T-cell (primary cell): ENCODE data around the gene FADS6. TPM values are rescaled to one million over a fixed set of nuclear protein-coding genes. Genes with fewer than 3 reads are reported as not detected.

Experiments
- ATAC-seq, 4 experiments: fragments of 200-7000 bp in 3 of 4; fragments of 150-1000 bp in 1 of 4; cut with Tn5 transposase; replicated peaks in 1 of 4; 1 replicate in 3 of 4; 2 replicates in 1 of 4; pipeline ENCODE4 v1.10.0; 2021; ENCODE audit warnings: moderate library complexity in 3 of 4, mild to moderate bottlenecking in 2 of 4, moderate number of reproducible peaks in 1 of 4
- CTCF ChIA-PET, 2 donors: fragments of 300-600 bp; sonication (Branson Sonifier 250); formaldehyde crosslinking; loops; one replicate each; lab custom pipeline; 2022; ENCODE audit warnings: antibody characterized with exemption in 2 of 2; lab: Charles Lee
- POLR2A ChIA-PET, 2 donors: fragments of 300-600 bp; sonication (Branson Sonifier 250); formaldehyde crosslinking; loops; one replicate each; lab custom pipeline; 2022; ENCODE audit warnings: antibody characterized with exemption in 2 of 2; lab: Charles Lee
- DNase-seq, 35 experiments: peaks; one replicate each; pipeline versions ENCODE4 v3.0.0 to v3.0.0-alpha.2; 2013 to 2023
- H3K27ac ChIP-seq: one replicate; pipeline ENCODE4 v1.5.1; 2013; ENCODE audit warnings: low read length
- H3K27me3 ChIP-seq, 2 experiments: replicated peaks in 1 of 2; 1 replicate in 1 of 2; 2 replicates in 1 of 2; pipeline versions ENCODE4 v1.6.1 to v1.7.0; 2013; ENCODE audit warnings: low read length in 1 of 2, mixed read lengths in 1 of 2; ENCODE audit not compliant: control insufficient read depth in 2 of 2, insufficient read depth in 2 of 2; ENCODE audit errors: extremely low read depth in 1 of 2
- H3K36me3 ChIP-seq, 2 donors: 1 replicate in 1 of 2; 2 replicates in 1 of 2; pipeline versions ENCODE4 v1.6.1 to v1.7.0; 2013; ENCODE audit warnings: low read length in 1 of 2; ENCODE audit not compliant: control insufficient read depth in 2 of 2, insufficient read depth in 1 of 2; ENCODE audit errors: extremely low read depth in 1 of 2
- H3K4me1 ChIP-seq, 2 experiments: 1 replicate in 1 of 2; 2 replicates in 1 of 2; pipeline versions ENCODE4 v1.6.1 to v1.7.0; 2013; ENCODE audit warnings: low read length in 2 of 2, mixed read lengths in 1 of 2; ENCODE audit not compliant: insufficient read depth in 2 of 2, control insufficient read depth in 1 of 2; ENCODE audit errors: extremely low read depth in 1 of 2
- H3K4me3 ChIP-seq, 2 donors: 1 replicate in 1 of 2; 2 replicates in 1 of 2; pipeline versions ENCODE4 v1.5.1 to v1.7.0; 2013; ENCODE audit warnings: mild to moderate bottlenecking in 2 of 2, low read length in 1 of 2, moderate library complexity in 1 of 2; ENCODE audit not compliant: control insufficient read depth in 1 of 2; ENCODE audit errors: extremely low read depth in 1 of 2
- H3K9me3 ChIP-seq: 2 replicates; pipeline ENCODE4 v1.7.0; 2013
- H3K27ac Mint-ChIP-seq, 2 donors: one replicate each; pipeline ENCODE4 v1.8.0; 2020 to 2021; ENCODE audit warnings: mild to moderate bottlenecking in 2 of 2, mixed read lengths in 2 of 2
- H3K27me3 Mint-ChIP-seq, 2 donors: one replicate each; pipeline ENCODE4 v1.8.0; 2021 to 2022; ENCODE audit warnings: mixed read lengths in 2 of 2
- H3K36me3 Mint-ChIP-seq: one replicate; pipeline ENCODE4 v1.8.0; 2021; ENCODE audit warnings: mixed read lengths
- H3K4me1 Mint-ChIP-seq, 3 donors: one replicate each; pipeline ENCODE4 v1.8.0; 2020 to 2022; ENCODE audit warnings: mixed read lengths in 3 of 3, mild to moderate bottlenecking in 1 of 3
- H3K4me3 Mint-ChIP-seq, 3 donors: one replicate each; pipeline ENCODE4 v1.8.0; 2020 to 2022; ENCODE audit warnings: mild to moderate bottlenecking in 3 of 3, mixed read lengths in 3 of 3, moderate library complexity in 3 of 3
- H3K9me3 Mint-ChIP-seq, 3 donors: one replicate each; pipeline ENCODE4 v1.8.0; 2020 to 2022; ENCODE audit warnings: mixed read lengths in 3 of 3
- WGBS: methylation state at CpG from one replicate; pipeline ENCODE4 v1.1.5; 2013; ENCODE audit warnings: missing lambda C conversion rate; ENCODE audit not compliant: insufficient coverage; 5-methylcytosine and 5-hydroxymethylcytosine counted together
- total RNA-seq, 35 experiments: library from RNA in 6 of 35; stranded (reverse) in 6 of 35; fragments of 120-200 nt in 1 of 35; gene quantifications; one replicate each; pipeline versions ENCODE4 v1.2.1 to v1.2.4 and lab custom pipeline; 2013 to 2026

FADS6 gene
- total RNA-seq, 5 donors from 2014 or later (not counting 1 experiment from before 2014, with no cell fraction given) = not detected

GRCh38 chr17:74936470-74936799, 43.0 kb upstream of the FADS6 start:
- peaks cover 7 to 86% of the 10 kb centered on the region in 2 experiments for H3K27me3 ChIP-seq
- H3K36me3 ChIP-seq = no peaks in the 10 kb centered on the region
- H3K36me3 Mint-ChIP-seq = no peaks in the 10 kb centered on the region
- H3K4me1 Mint-ChIP-seq = peaks cover 0 to 8% (median 0%) of the 10 kb centered on the region in 3 donors
- peaks cover 38 to 74% of the 10 kb centered on the region in 2 donors for H3K27me3 Mint-ChIP-seq
- no peak overlapping the region for H3K4me3 ChIP-seq
- CTCF ChIA-PET = no interaction called here
- DNase-seq (no peak), ATAC-seq (no peak)
- H3K4me1 ChIP-seq = peaks cover 0 to 4% of the 10 kb centered on the region in 2 experiments
- H3K27ac ChIP-seq = no peak overlapping the region
- H3K27ac Mint-ChIP-seq = no peak overlapping the region
- 19% methylated on average over 9 of the region's 12 CpGs for WGBS
- no peaks in the 10 kb centered on the region for H3K9me3 Mint-ChIP-seq
- POLR2A ChIA-PET = no interaction called here
- H3K9me3 ChIP-seq = no peaks in the 10 kb centered on the region
- no peak overlapping the region for H3K4me3 Mint-ChIP-seq

GRCh38 chr17:74935585-74936469, 42.4 kb upstream of the FADS6 start, which contains the start of gene OTOP3:
OTOP3 (plus strand) TSS chr17:74935898; CDS start chr17:74935922, 24 bp downstream.
- POLR2A ChIA-PET = no interaction called here
- Histone ChIP-seq H3K27ac (no peak within 1 kb of the TSS), H3K9me3 (no peaks in the 10 kb centered on the region), H3K4me1 (peaks cover 0 to 4% of the 10 kb centered on the region in 2 experiments), H3K4me3 (no peak within 1 kb of the TSS), H3K36me3 (no peaks in the 10 kb centered on the region), H3K27me3 (peaks cover 9 to 86% of the 10 kb centered on the region in 2 experiments)
- Mint-ChIP-seq H3K9me3 (no peaks in the 10 kb centered on the region), H3K27ac (no peak within 1 kb of the TSS), H3K27me3 (peaks cover 43 to 77% of the 10 kb centered on the region in 2 donors), H3K36me3 (no peaks in the 10 kb centered on the region), H3K4me3 (no peak within 1 kb of the TSS), H3K4me1 (peaks cover 0 to 8% (median 0%) of the 10 kb centered on the region in 3 donors)
- 13% methylated on average over 53 of the region's 78 CpGs for WGBS
- ATAC-seq (peak in 1 of 4 experiments; percentile 19), DNase-seq (no peak)
- CTCF ChIA-PET = no interaction called here

GRCh38 chr17:74935048-74935447, 41.6 kb upstream of the FADS6 start:
- Mint-ChIP-seq H3K27ac (no peak overlapping the region), H3K27me3 (peaks cover 48 to 83% of the 10 kb centered on the region in 2 donors), H3K4me1 (peaks cover 0 to 8% (median 0%) of the 10 kb centered on the region in 3 donors), H3K36me3 (no peaks in the 10 kb centered on the region), H3K4me3 (no peak overlapping the region), H3K9me3 (no peaks in the 10 kb centered on the region)
- Histone ChIP-seq H3K27me3 (peaks cover 7 to 89% of the 10 kb centered on the region in 2 experiments), H3K9me3 (no peaks in the 10 kb centered on the region), H3K36me3 (no peaks in the 10 kb centered on the region), H3K27ac (no peak overlapping the region), H3K4me1 (peaks cover 0 to 4% of the 10 kb centered on the region in 2 experiments), H3K4me3 (no peak overlapping the region)
- DNase-seq (no peak), ATAC-seq (no peak)
- ChIA-PET POLR2A (no interaction called here), CTCF (interaction anchor here in 1 of 2 donors (1.4 kb wide), 1 partner anchor 12 kb away, joined by 4 read pairs; the partner anchor contains the start of genes OTOP2 and USH1G)
- WGBS = no CpG with 5 or more reads among the region's 3 CpGs

- H3K9me3 ChIP-seq = no peaks in the 10 kb centered on the region
- H3K9me3 Mint-ChIP-seq = no peaks in the 10 kb centered on the region
- H3K4me1 ChIP-seq = no peaks in the 10 kb centered on the region
- WGBS = 90% methylated on average over 18 of the region's 24 CpGs
- H3K27ac Mint-ChIP-seq = no peak overlapping the region
- peaks cover 0 to under 1% (median 0%) of the 10 kb centered on the region in 3 donors for H3K4me1 Mint-ChIP-seq
- POLR2A ChIA-PET = no interaction called here
- no peak overlapping the region for H3K4me3 ChIP-seq
- CTCF ChIA-PET = no interaction called here
- no peak for DNase-seq
- no peaks in the 10 kb centered on the region for H3K36me3 ChIP-seq
- no peak overlapping the region for H3K27ac ChIP-seq
- no peak for ATAC-seq
- H3K27me3 ChIP-seq = peaks cover 7 to 79% of the 10 kb centered on the region in 2 experiments
- H3K4me3 Mint-ChIP-seq = no peak overlapping the region
- peaks cover 43 to 86% of the 10 kb centered on the region in 2 donors for H3K27me3 Mint-ChIP-seq
- no peaks in the 10 kb centered on the region for H3K36me3 Mint-ChIP-seq
Observed at GRCh38 chr17:74930535-74931036, 37.2 kb upstream of the FADS6 start.

- ChIA-PET POLR2A (no interaction called here), CTCF (no interaction called here)
- DNase-seq (no peak), ATAC-seq (no peak)
- Histone ChIP-seq H3K27me3 (peaks cover 9 to 82% of the 10 kb centered on the region in 2 experiments), H3K4me1 (peaks cover 0 to 11% of the 10 kb centered on the region in 2 experiments), H3K4me3 (no peak overlapping the region), H3K36me3 (no peaks in the 10 kb centered on the region), H3K27ac (no peak overlapping the region), H3K9me3 (no peaks in the 10 kb centered on the region)
- Mint-ChIP-seq H3K27ac (no peak overlapping the region), H3K9me3 (no peaks in the 10 kb centered on the region), H3K4me1 (peaks cover 6 to 10% (median 8%) of the 10 kb centered on the region in 3 donors), H3K4me3 (no peak overlapping the region), H3K27me3 (peaks cover 51 to 86% of the 10 kb centered on the region in 2 donors), H3K36me3 (no peaks in the 10 kb centered on the region)
- WGBS = 78% methylated on average over 6 of the region's 6 CpGs
Observed at GRCh38 chr17:74928786-74929185, 35.4 kb upstream of the FADS6 start.

- 62% methylated on average over 2 of the region's 3 CpGs for WGBS
- ChIA-PET CTCF (interaction anchor here (0.5 to 1.3 kb wide), 5 partner anchors 11 to 37 kb away, joined by 3 to 5 read pairs (median 4); no protein-coding TSS in a partner anchor), POLR2A (no interaction called here)
- Mint-ChIP-seq H3K9me3 (no peaks in the 10 kb centered on the region), H3K4me3 (peak overlapping the region in 1 of 3 donors; percentile 37), H3K36me3 (no peaks in the 10 kb centered on the region), H3K27me3 (peaks cover 51 to 74% of the 10 kb centered on the region in 2 donors), H3K4me1 (peaks cover 12 to 18% (median 14%) of the 10 kb centered on the region in 3 donors), H3K27ac (no peak overlapping the region)
- peaks cover 11 to 85% of the 10 kb centered on the region in 2 experiments for H3K27me3 ChIP-seq
- H3K36me3 ChIP-seq = no peaks in the 10 kb centered on the region
- H3K4me3 ChIP-seq = no peak overlapping the region
- no peak overlapping the region for H3K27ac ChIP-seq
- ATAC-seq (no peak), DNase-seq (no peak)
- no peaks in the 10 kb centered on the region for H3K9me3 ChIP-seq
- H3K4me1 ChIP-seq = peaks cover 2 to 27% of the 10 kb centered on the region in 2 experiments
Observed at GRCh38 chr17:74925242-74925641, 31.8 kb upstream of the FADS6 start.
